Right ventricle myocardium inferior (tissue), 1 donor: ENCODE data around the gene GPR143. TPM values are rescaled to one million over a fixed set of nuclear protein-coding genes. Genes with fewer than 3 reads are reported as not detected.
"Not testable (repeated sequence)": the region's sequence is repeated elsewhere in the genome, so short reads cannot be mapped to it uniquely, and the experiment has no call there.

Experiments
- ATAC-seq: fragments of 200-7000 bp; cut with Tn5 transposase; one replicate; pipeline ENCODE4 v1.9.1; 2020; ENCODE audit warnings: mild to moderate bottlenecking, moderate library complexity
- DNase-seq: peaks from one replicate; pipeline ENCODE4 v3.0.0; 2021; ENCODE audit errors: missing footprints
- intact Hi-C: fragments of 100-400 bp; cut with DNase I; formaldehyde crosslinking; loops from one replicate; pipeline ENCODE4 v1.11.0; 2022
- total RNA-seq: library from RNA; stranded (reverse); fragmentation: NEBNext Ultra II Directional; extraction: Animal tissue kit (Norgen Biotek cat#: 25700); gene quantifications from one replicate; pipeline ENCODE4 v1.2.1, GENCODE V29; 2021
- donor health status: DM: no; HTN: yes; CAD: no; lungs with severe emphysema.

The GPR143 gene
- total RNA-seq, 1 donor from 2014 or later = not detected

GRCh38 chrX:9775930-9776329, 10.3 kb upstream of the GPR143 start:
- no peak for DNase-seq
- intact Hi-C loops = no loop called here
- no peak for ATAC-seq

- intact Hi-C loops = no loop called here
- ATAC-seq (no peak), DNase-seq (no peak)
Observed at GRCh38 chrX:9772943-9773342, 7.3 kb upstream of the GPR143 start.

- intact Hi-C loops = no loop called here
- no peak for ATAC-seq
- DNase-seq = no peak
Observed at GRCh38 chrX:9770319-9770718, 4.7 kb upstream of the GPR143 start.

- DNase-seq, intact Hi-C loops: not testable (repeated sequence)
Observed at GRCh38 chrX:9768321-9768839, 2.7 kb upstream of the GPR143 start.

GRCh38 chrX:9767375-9767774, 1.7 kb upstream of the GPR143 start:
- DNase-seq (no peak), ATAC-seq (no peak)
- intact Hi-C loops = no loop called here

More at GRCh38 chrX:9768321-9768839, 2.7 kb upstream of the GPR143 start:
- not testable (repeated sequence) for ATAC-seq

- intact Hi-C loops = no loop called here
- DNase-seq (no peak), ATAC-seq (no peak)
Observed at GRCh38 chrX:9765072-9765736, 443 bp downstream of the GPR143 start.

GRCh38 chrX:9759337-9759736, 6.3 kb downstream of the GPR143 start:
- DNase-seq (no peak), ATAC-seq (no peak)
- intact Hi-C loops = no loop called here

- no peak for DNase-seq
- intact Hi-C loops = no loop called here
- ATAC-seq = no peak
Observed at GRCh38 chrX:9758021-9758638, 7.5 kb downstream of the GPR143 start.

- DNase-seq = no peak
- no peak for ATAC-seq
- intact Hi-C loops = no loop called here
Observed at GRCh38 chrX:9757366-9757765, 8.3 kb downstream of the GPR143 start.

- DNase-seq (no peak), ATAC-seq (no peak)
- intact Hi-C loops = no loop called here
Observed at GRCh38 chrX:9749146-9749692, 16.4 kb downstream of the GPR143 start.

GRCh38 chrX:9747644-9748043, 18.0 kb downstream of the GPR143 start:
- DNase-seq (no peak), ATAC-seq (no peak)
- intact Hi-C loops = no loop called here

GRCh38 chrX:9746148-9746888, 19.3 kb downstream of the GPR143 start:
- intact Hi-C loops = no loop called here
- DNase-seq = no peak
- no peak for ATAC-seq

- ATAC-seq = no peak
- DNase-seq = no peak
- intact Hi-C loops = no loop called here
Observed at GRCh38 chrX:9745417-9746115, 20.1 kb downstream of the GPR143 start.

- no peak for DNase-seq
- intact Hi-C loops = no loop called here
- no peak for ATAC-seq
Observed at GRCh38 chrX:9739130-9739529, 26.5 kb downstream of the GPR143 start.

- ATAC-seq = no peak
- DNase-seq = no peak
- intact Hi-C loops = no loop called here
Observed at GRCh38 chrX:9738151-9738550, 27.5 kb downstream of the GPR143 start.

- no peak for DNase-seq
- intact Hi-C loops = no loop called here
- no peak for ATAC-seq
Observed at GRCh38 chrX:9737363-9737762, 28.3 kb downstream of the GPR143 start.

GRCh38 chrX:9730752-9731151, 34.9 kb downstream of the GPR143 start:
- intact Hi-C loops = no loop called here
- DNase-seq (no peak), ATAC-seq (no peak)

GRCh38 chrX:9730078-9730477, 35.6 kb downstream of the GPR143 start:
- DNase-seq (no peak), ATAC-seq (no peak)
- intact Hi-C loops = no loop called here
